SJCRH30 (cell line): ENCODE measurements around the gene SPATA25. TPM values are rescaled to one million over a fixed set of nuclear protein-coding genes. Genes with fewer than 3 reads are reported as not detected.
A peak's percentile ranks its signal among the peaks of the same experiment; 100 is the strongest.

Experiments
- DNase-seq, 2 experiments: peaks; one replicate each; pipeline ENCODE4 v3.0.0-alpha.2; 2015 to 2020
- H3K27ac ChIP-seq: fragments of 250-450 bp; sonication (Bioruptor Pico); 2 replicates; pipeline ENCODE4 v1.5.1; 2020; ENCODE audit warnings: mild to moderate bottlenecking, moderate library complexity
- H3K27me3 ChIP-seq: fragments of 250-450 bp; sonication (Bioruptor Pico); 2 replicates; pipeline ENCODE4 v1.5.1; 2020; ENCODE audit warnings: mild to moderate bottlenecking, moderate library complexity
- H3K36me3 ChIP-seq: fragments of 250-450 bp; sonication (Bioruptor Pico); 2 replicates; pipeline ENCODE4 v1.5.1; 2020; ENCODE audit warnings: mild to moderate bottlenecking, moderate library complexity
- H3K4me1 ChIP-seq: fragments of 250-450 bp; sonication (Bioruptor Pico); 2 replicates; pipeline ENCODE4 v1.5.1; 2020; ENCODE audit warnings: mild to moderate bottlenecking, moderate library complexity
- H3K4me3 ChIP-seq: fragments of 250-450 bp; sonication (Bioruptor Pico); 2 replicates; pipeline ENCODE4 v1.5.1; 2020; ENCODE audit warnings: mild to moderate bottlenecking, moderate library complexity
- H3K9me3 ChIP-seq: fragments of 250-450 bp; sonication (Bioruptor Pico); replicated peaks from 2 replicates; pipeline ENCODE4 v1.5.1; 2020; ENCODE audit warnings: mild to moderate bottlenecking, moderate library complexity
- total RNA-seq: library from RNA; depleted of rRNA; stranded (reverse); fragments of >200 nt; shearing (Covaris generic); gene quantifications from 2 replicates; pipeline ENCODE4 v1.2.3, GENCODE V29; 2014

Gene SPATA25
- total RNA-seq, 1 experiment from 2014 or later: 2.8 TPM

DNA sequence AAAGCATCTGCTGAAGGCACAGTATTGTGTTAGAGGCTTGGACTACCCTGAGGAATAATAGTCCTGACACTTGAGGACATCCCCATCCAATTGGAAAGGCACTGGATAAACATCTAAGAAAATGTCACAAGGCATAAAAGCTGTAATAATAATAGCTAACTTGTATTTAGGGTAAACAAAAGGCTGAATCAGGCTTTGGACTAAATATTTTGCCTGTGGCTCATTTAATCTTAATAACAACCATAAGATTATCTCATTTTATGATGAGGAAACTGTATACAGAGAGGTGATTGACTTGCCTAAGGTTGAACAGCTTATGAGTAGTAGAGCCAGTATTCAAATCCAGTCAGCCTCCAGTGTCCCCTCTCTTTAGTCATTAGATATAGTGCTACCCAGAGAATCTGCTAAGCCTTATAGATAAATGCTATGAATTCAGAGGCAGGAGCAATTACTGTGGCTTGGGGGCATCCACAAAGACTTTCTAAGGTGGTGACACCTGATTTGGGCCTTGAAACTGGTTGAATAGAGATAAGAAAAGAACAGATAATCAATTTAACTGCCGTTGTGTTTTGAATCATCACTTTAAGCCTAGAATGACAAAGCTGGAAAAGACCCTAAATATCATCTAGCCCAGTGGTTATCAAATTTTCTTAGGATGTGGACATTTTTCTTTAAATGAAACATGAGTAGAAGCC is 13.9 kb downstream of the SPATA25 start:
- no peak overlapping the region for H3K27ac ChIP-seq
- no peaks in the 10 kb centered on the region for H3K4me1 ChIP-seq
- DNase-seq: no peak
- no peak overlapping the region for H3K4me3 ChIP-seq
- H3K36me3 ChIP-seq: no peaks in the 10 kb centered on the region
- no peaks in the 10 kb centered on the region for H3K9me3 ChIP-seq
- H3K27me3 ChIP-seq: no peaks in the 10 kb centered on the region

DNA sequence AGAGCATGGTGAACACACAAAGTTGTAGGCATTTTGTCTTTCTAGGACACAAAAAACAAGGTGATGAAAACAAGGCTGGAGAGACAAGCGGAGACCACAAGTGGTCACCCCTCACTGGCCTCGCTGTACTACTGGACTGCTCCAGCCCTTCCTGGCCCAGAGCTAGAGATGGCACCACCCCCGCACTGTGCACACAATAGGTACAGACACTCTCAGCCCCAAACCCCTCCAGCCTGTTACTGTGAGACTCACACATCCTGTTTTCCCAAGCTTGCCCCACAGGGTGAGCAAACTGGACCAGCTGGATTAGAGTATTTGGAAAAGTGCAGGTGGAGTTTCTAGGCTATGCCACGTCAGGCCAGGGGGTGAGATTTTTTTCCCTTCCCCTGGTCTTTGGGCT is 14.8 kb downstream of the SPATA25 start:
- H3K4me1 ChIP-seq: no peaks in the 10 kb centered on the region
- no peaks in the 10 kb centered on the region for H3K36me3 ChIP-seq
- H3K27me3 ChIP-seq: no peaks in the 10 kb centered on the region
- no peak for DNase-seq
- H3K27ac ChIP-seq: no peak overlapping the region
- H3K4me3 ChIP-seq: no peak overlapping the region
- H3K9me3 ChIP-seq: no peaks in the 10 kb centered on the region

- Histone ChIP-seq H3K4me1 (no peaks in the 10 kb centered on the region), H3K4me3 (no peak overlapping the region), H3K36me3 (no peaks in the 10 kb centered on the region), H3K9me3 (no peaks in the 10 kb centered on the region), H3K27me3 (no peaks in the 10 kb centered on the region), H3K27ac (no peak overlapping the region)
- no peak for DNase-seq
Measured at GRCh38 chr20:45867819-45868176, 19.6 kb downstream of the SPATA25 start.

- no peak overlapping the region for H3K4me3 ChIP-seq
- no peak overlapping the region for H3K27ac ChIP-seq
- no peak for DNase-seq
- no peaks in the 10 kb centered on the region for H3K27me3 ChIP-seq
- no peaks in the 10 kb centered on the region for H3K9me3 ChIP-seq
- H3K4me1 ChIP-seq: no peaks in the 10 kb centered on the region
- no peaks in the 10 kb centered on the region for H3K36me3 ChIP-seq
Measured at GRCh38 chr20:45867136-45867818, 20.1 kb downstream of the SPATA25 start.

DNA sequence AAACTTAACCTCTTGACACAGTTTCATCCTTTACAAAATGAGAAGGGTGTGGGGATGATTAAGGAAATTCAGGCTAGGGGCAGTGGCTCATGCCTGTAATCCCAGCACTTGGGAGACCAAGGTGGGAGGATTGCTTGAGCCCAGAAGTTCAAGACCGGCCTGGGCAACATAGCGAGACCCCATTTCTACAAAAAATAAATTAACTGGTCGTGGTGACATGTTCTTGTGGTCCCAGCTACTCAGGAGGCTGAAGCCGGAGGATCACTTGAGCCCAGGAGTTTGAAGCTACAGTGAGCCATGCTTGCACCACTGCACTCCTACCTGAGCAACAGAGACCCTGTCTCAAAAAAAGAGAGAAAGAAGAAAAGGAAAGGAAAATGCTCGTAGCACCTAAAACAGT is 21.0 kb downstream of the SPATA25 start:
- H3K36me3 ChIP-seq: no peaks in the 10 kb centered on the region
- no peaks in the 10 kb centered on the region for H3K9me3 ChIP-seq
- H3K4me3 ChIP-seq: no peak overlapping the region
- no peak overlapping the region for H3K27ac ChIP-seq
- H3K4me1 ChIP-seq: no peaks in the 10 kb centered on the region
- DNase-seq: no peak
- H3K27me3 ChIP-seq: no peaks in the 10 kb centered on the region

- Histone ChIP-seq H3K27me3 (no peaks in the 10 kb centered on the region), H3K4me1 (0 out of 2 replicates have a peak, but pooled peaks cover 7% of the 10 kb centered on the region), H3K4me3 (no peak overlapping the region), H3K9me3 (no peaks in the 10 kb centered on the region), H3K27ac (no peak overlapping the region), H3K36me3 (no peaks in the 10 kb centered on the region)
- no peak for DNase-seq
Measured at GRCh38 chr20:45863543-45864470, 23.6 kb downstream of the SPATA25 start.

- Histone ChIP-seq H3K27ac (no peak overlapping the region), H3K4me1 (0 out of 2 replicates have a peak, but pooled peaks cover 7% of the 10 kb centered on the region), H3K9me3 (no peaks in the 10 kb centered on the region), H3K4me3 (no peak overlapping the region), H3K36me3 (no peaks in the 10 kb centered on the region), H3K27me3 (no peaks in the 10 kb centered on the region)
- peak; percentile 56 to 76 for DNase-seq
Measured at GRCh38 chr20:45861221-45862075, 26.0 kb downstream of the SPATA25 start.

DNA sequence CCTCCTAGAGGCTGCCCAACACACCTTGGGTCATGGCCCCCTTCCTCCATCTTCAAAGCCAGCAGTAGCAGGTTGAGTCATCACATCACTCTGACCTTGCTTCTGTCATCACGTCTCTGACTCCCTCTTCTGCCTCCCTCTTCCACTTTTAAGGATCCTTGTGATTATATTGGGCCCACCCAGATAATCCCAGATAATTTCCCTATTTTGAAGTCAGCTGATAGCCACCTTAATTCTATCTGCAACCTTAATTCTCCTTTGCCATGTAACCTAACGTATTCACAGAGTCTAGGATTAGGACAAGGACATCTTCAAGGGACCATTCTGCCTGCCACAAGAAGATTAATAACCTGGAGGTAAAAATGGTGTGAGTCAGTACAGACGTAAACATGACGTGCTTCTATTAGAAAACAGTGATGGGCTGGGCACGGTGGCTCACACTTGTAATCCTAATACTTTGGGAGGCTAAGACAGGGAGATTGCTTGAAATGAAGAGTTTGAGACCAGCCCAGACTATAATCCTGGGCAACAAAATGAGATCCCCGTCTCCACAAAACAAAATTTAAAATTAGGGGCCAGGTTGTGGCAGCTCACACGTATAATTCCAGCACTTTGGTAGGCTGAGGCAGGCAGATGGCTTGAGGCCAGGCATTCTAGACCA is 26.7 kb downstream of the SPATA25 start:
- no peak for DNase-seq
- no peaks in the 10 kb centered on the region for H3K27me3 ChIP-seq
- H3K4me1 ChIP-seq: 0 out of 2 replicates have a peak, but pooled peaks cover 7% of the 10 kb centered on the region
- no peak overlapping the region for H3K4me3 ChIP-seq
- no peaks in the 10 kb centered on the region for H3K36me3 ChIP-seq
- no peaks in the 10 kb centered on the region for H3K9me3 ChIP-seq
- H3K27ac ChIP-seq: no peak overlapping the region

- Histone ChIP-seq H3K36me3 (no peaks in the 10 kb centered on the region), H3K27me3 (no peaks in the 10 kb centered on the region), H3K4me1 (0 out of 2 replicates have a peak, but pooled peaks cover 7% of the 10 kb centered on the region), H3K9me3 (no peaks in the 10 kb centered on the region), H3K4me3 (no peak overlapping the region), H3K27ac (no peak overlapping the region)
- DNase-seq: no peak
Measured at GRCh38 chr20:45859916-45860315, 27.5 kb downstream of the SPATA25 start.

DNA sequence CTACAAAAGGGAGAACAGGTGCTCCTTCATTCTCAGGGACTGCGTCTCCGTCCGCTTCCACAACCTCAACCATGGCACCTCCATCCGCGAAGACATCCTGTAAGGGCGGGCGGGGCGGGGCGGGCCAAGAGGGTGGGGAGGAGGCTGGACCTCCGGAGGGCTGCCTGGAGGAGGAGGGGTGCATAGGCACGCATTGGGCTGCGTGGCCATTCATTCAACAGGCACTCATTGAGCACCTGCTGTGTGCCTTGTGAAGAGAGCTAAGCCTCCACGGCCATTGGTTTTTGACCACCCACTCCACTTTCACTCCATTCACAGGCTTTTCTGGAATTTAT is 29.6 kb downstream of the SPATA25 start:
- peak overlapping the region; percentile 16; the same call in 1 of the 2 replicates for H3K27ac ChIP-seq
- H3K9me3 ChIP-seq: no peaks in the 10 kb centered on the region

GRCh38 chr20:45857114-45857881 is 30.1 kb downstream of the SPATA25 start, which contains the start of the genes ACOT8 and ZSWIM3:
ACOT8 (minus strand) TSS chr20:45857392; CDS start chr20:45857315, 77 bp downstream.
ZSWIM3 (plus strand) TSS chr20:45857614; CDS start chr20:45857826, 212 bp downstream.
- Histone ChIP-seq H3K4me3 (peak within 1 kb of the TSS; percentile 82), H3K36me3 (no peaks in the 10 kb centered on the region), H3K27me3 (no peaks in the 10 kb centered on the region), H3K27ac (peak within 1 kb of the TSS; percentile 54), H3K4me1 (0 out of 2 replicates have a peak, but pooled peaks cover 7% of the 10 kb centered on the region), H3K9me3 (no peaks in the 10 kb centered on the region)
- DNase-seq: peak; percentile 100

More for the DNA sequence above, 29.6 kb downstream of the SPATA25 start:
- DNase-seq: no peak
- H3K4me1 ChIP-seq: 0 out of 2 replicates have a peak, but pooled peaks cover 7% of the 10 kb centered on the region
- no peaks in the 10 kb centered on the region for H3K27me3 ChIP-seq
- no peaks in the 10 kb centered on the region for H3K36me3 ChIP-seq
- peak overlapping the region; percentile 82 for H3K4me3 ChIP-seq

DNA sequence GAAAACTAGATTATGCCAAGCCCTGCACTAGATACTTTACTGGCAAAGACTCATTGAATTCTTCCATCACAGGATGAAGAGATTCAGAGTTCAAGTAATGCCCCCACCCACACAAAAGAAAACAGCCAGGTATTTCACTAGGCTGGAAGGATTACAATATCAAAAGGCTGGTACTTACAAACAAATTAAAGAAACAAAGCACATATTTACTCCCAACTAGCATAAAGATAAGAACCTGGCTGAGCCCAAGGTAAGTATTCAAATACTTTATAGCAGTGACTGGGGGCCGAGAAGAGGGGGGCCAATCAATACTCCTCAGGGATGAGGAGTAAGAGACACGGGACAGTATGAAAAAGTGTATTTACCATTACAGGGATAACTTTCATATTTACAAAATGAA is 33.9 kb downstream of the SPATA25 start:
- Histone ChIP-seq H3K9me3 (no peaks in the 10 kb centered on the region), H3K27me3 (no peaks in the 10 kb centered on the region), H3K4me3 (no peak overlapping the region), H3K36me3 (no peaks in the 10 kb centered on the region), H3K27ac (no peak overlapping the region), H3K4me1 (no peaks in the 10 kb centered on the region)
- DNase-seq: no peak

GRCh38 chr20:45852326-45852725 is 35.1 kb downstream of the SPATA25 start:
- Histone ChIP-seq H3K9me3 (no peaks in the 10 kb centered on the region), H3K36me3 (no peaks in the 10 kb centered on the region), H3K27ac (no peak overlapping the region), H3K27me3 (no peaks in the 10 kb centered on the region), H3K4me1 (no peaks in the 10 kb centered on the region), H3K4me3 (no peak overlapping the region)
- DNase-seq: no peak
